Osteoblast (primary cell): Measurements from ENCODE around the gene TLCD5. TPM values are rescaled to one million over a fixed set of nuclear protein-coding genes. Genes with fewer than 3 reads are reported as not detected.

Source experiments
- DNase-seq: peaks from one replicate; pipeline ENCODE4 v3.0.0; 2011; ENCODE audit warnings: low spot score, mixed read lengths; ENCODE audit not compliant: insufficient read length; ENCODE audit errors: missing footprints
- H2AFZ ChIP-seq: 2 replicates; pipeline ENCODE4 v1.6.0; 2011; ENCODE audit warnings: mild to moderate bottlenecking, low read length
- H3K27ac ChIP-seq: 2 replicates; pipeline ENCODE4 v1.5.1; 2011; ENCODE audit warnings: mild to moderate bottlenecking, low read depth, low read length, moderate library complexity
- H3K27me3 ChIP-seq: 2 replicates; pipeline ENCODE4 v1.6.0; 2012; ENCODE audit warnings: mild to moderate bottlenecking, control low read depth, inconsistent platforms, low read length, moderate library complexity; ENCODE audit not compliant: insufficient read depth
- H3K36me3 ChIP-seq: 2 replicates; pipeline ENCODE4 v1.5.1; 2011; ENCODE audit warnings: mild to moderate bottlenecking, low read length, control low read depth, moderate library complexity; ENCODE audit not compliant: insufficient read depth
- H3K4me1 ChIP-seq: 2 replicates; pipeline ENCODE4 v1.5.1; 2011; ENCODE audit warnings: mild to moderate bottlenecking, low read length, control low read depth, moderate library complexity; ENCODE audit not compliant: insufficient read depth
- H3K4me2 ChIP-seq: 2 replicates; pipeline ENCODE4 v1.6.0; 2011; ENCODE audit warnings: mild to moderate bottlenecking, low read length; ENCODE audit not compliant: insufficient read depth
- H3K4me3 ChIP-seq: fragments of 200-600 bp; sonication (generic); 3 replicates; pipeline ENCODE4 v1.5.1; 2012; ENCODE audit warnings: mild to moderate bottlenecking, low read length, inconsistent platforms; ENCODE audit not compliant: insufficient read depth
- H3K79me2 ChIP-seq: 2 replicates; pipeline ENCODE4 v1.6.0; 2012; ENCODE audit warnings: mild to moderate bottlenecking, low read length, control low read depth, inconsistent platforms; ENCODE audit not compliant: insufficient read depth
- H3K9me3 ChIP-seq: 2 replicates; pipeline ENCODE4 v1.5.1; 2011; ENCODE audit warnings: low read depth, low read length, control low read depth
- H4K20me1 ChIP-seq: 2 replicates; pipeline ENCODE4 v1.6.0; 2012; ENCODE audit warnings: mild to moderate bottlenecking, low read length, control low read depth; ENCODE audit not compliant: insufficient read depth
- CTCF ChIP-seq: IDR thresholded peaks from 2 replicates; pipeline ENCODE4 v1.5.1; 2011; ENCODE audit warnings: mild to moderate bottlenecking, low read depth, low read length, moderate library complexity; ENCODE audit errors: extremely low read depth
- total RNA-seq: library from RNA; depleted of rRNA; stranded (reverse); fragments of >200 nt; gene quantifications from 2 replicates; pipeline ENCODE4 v1.2.3, GENCODE V29; 2012

The TLCD5 gene
- total RNA-seq, 1 donor = 11.9 TPM

DNA sequence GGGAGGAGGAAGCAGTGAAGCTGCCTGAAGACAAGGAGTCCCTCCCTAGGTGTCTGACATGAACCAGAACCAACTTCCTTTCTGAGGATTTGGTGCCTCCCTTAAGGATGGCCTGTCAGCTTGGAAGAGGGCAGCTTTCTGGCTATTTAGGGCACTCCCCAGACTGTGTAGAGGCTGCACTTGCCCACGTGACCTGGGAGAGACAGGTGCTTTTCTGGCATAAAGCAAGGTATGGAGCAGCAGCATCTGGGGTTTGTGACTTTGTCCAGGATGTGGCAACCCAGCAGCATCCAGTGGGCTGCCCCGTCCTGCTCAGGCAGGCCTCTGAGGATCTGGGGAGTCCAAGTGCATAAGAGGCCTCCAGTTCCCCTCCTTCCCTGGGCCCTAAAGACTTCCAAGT lies 42.0 kb upstream of the TLCD5 start:
- DNase-seq = no peak
- no peak for TF ChIP-seq CTCF
- peaks cover 22% of the 10 kb centered on the region for H3K27me3 ChIP-seq

GRCh38 chr11:120284272-120284671 lies 40.8 kb upstream of the TLCD5 start:
- H3K27me3 ChIP-seq = peaks cover 22% of the 10 kb centered on the region

More for the DNA sequence above, 42.0 kb upstream of the TLCD5 start:
- Histone ChIP-seq H4K20me1 (no peaks in the 10 kb centered on the region), H3K4me3 (no peak overlapping the region), H3K79me2 (no peaks in the 10 kb centered on the region), H2AFZ (no peak overlapping the region), H3K4me2 (no peak overlapping the region), H3K27ac (no peak overlapping the region), H3K9me3 (no peaks in the 10 kb centered on the region), H3K4me1 (no peaks in the 10 kb centered on the region), H3K36me3 (no peaks in the 10 kb centered on the region)

DNA sequence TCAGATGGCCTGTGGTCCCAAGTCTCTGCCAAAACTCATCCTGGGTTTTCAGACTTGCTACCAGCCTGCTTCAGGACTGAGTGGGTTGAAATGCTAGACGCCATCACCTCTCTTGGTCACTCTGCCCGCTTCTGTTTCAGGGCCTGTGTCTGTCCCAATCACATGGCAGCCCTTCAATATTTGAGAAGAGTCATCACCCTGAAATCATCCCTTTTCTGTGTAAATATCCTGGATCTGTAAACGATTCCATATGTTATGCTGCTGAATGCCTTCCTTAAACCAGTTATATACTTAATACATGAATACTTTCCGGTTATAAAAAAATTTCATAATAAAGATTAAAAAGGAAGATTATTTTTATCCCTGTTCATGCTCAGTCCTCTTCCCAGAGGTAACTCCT lies 39.8 kb upstream of the TLCD5 start:
- Histone ChIP-seq H3K27me3 (peaks cover 21% of the 10 kb centered on the region), H4K20me1 (no peaks in the 10 kb centered on the region), H3K9me3 (no peaks in the 10 kb centered on the region), H2AFZ (no peak overlapping the region), H3K27ac (no peak overlapping the region), H3K4me1 (no peaks in the 10 kb centered on the region), H3K4me3 (no peak overlapping the region), H3K79me2 (no peaks in the 10 kb centered on the region), H3K36me3 (no peaks in the 10 kb centered on the region), H3K4me2 (no peak overlapping the region)
- DNase-seq = no peak
- TF ChIP-seq CTCF = no peak

More at GRCh38 chr11:120284272-120284671, 40.8 kb upstream of the TLCD5 start:
- H2AFZ ChIP-seq = no peak overlapping the region
- H3K9me3 ChIP-seq = no peaks in the 10 kb centered on the region
- H3K4me3 ChIP-seq = no peak overlapping the region
- DNase-seq = no peak
- H3K36me3 ChIP-seq = no peaks in the 10 kb centered on the region
- no peak overlapping the region for H3K27ac ChIP-seq
- H3K79me2 ChIP-seq = no peaks in the 10 kb centered on the region
- no peaks in the 10 kb centered on the region for H4K20me1 ChIP-seq
- no peak overlapping the region for H3K4me2 ChIP-seq
- no peaks in the 10 kb centered on the region for H3K4me1 ChIP-seq
- TF ChIP-seq CTCF = no peak

DNA sequence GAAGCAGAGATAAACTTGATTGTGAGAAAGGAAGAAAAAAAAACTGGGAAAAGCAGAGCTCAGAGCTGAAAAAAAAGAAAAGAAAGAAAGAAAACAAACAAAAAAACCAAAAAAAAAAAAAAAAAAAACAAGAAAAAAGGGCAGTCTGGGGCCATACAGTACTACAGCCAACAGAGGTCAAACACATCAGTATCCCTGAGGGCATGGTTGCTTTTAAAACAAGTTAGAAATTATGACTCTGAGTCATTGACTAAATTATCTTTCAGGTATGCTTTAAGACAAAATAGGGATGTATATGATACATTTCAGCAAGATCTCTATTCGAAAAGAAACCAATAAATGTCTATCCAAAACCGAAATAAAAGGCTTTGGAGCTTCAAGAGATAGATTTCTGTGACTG lies 37.1 kb upstream of the TLCD5 start:
- no peak for DNase-seq
- Histone ChIP-seq H4K20me1 (no peaks in the 10 kb centered on the region), H3K79me2 (no peaks in the 10 kb centered on the region), H3K4me1 (no peaks in the 10 kb centered on the region), H3K4me2 (no peak overlapping the region), H3K27me3 (peaks cover 40% of the 10 kb centered on the region), H3K27ac (no peak overlapping the region), H3K9me3 (no peaks in the 10 kb centered on the region), H3K36me3 (no peaks in the 10 kb centered on the region), H3K4me3 (no peak overlapping the region), H2AFZ (no peak overlapping the region)
- no peak for TF ChIP-seq CTCF
